H9 (cell line): ENCODE measurements around the gene STK32B. TPM values are rescaled to one million over a fixed set of nuclear protein-coding genes. Genes with fewer than 3 reads are reported as not detected.

Source experiments
- DNase-seq: peaks from one replicate; pipeline ENCODE4 v3.0.0-alpha.2; 2017
- H2AFZ ChIP-seq: one replicate; pipeline ENCODE4 v1.6.1; 2013; ENCODE audit warnings: mild to moderate bottlenecking, low read length, control low read depth, moderate library complexity
- H2AK5ac ChIP-seq: 2 replicates; pipeline ENCODE4 v1.6.1; 2013; ENCODE audit warnings: low read length, control low read depth, mixed read lengths; ENCODE audit not compliant: insufficient read length
- H2BK120ac ChIP-seq: one replicate; pipeline ENCODE4 v1.6.1; 2013; ENCODE audit warnings: low read depth, mild to moderate bottlenecking, low read length, control low read depth, inconsistent platforms; ENCODE audit not compliant: poor library complexity, severe bottlenecking
- H2BK12ac ChIP-seq: 2 replicates; pipeline ENCODE4 v1.6.1; 2013; ENCODE audit warnings: low read length, control low read depth, mixed read lengths, low read depth; ENCODE audit not compliant: insufficient read length
- H2BK15ac ChIP-seq: 2 replicates; pipeline ENCODE4 v1.6.1; 2013; ENCODE audit warnings: low read depth, low read length, control low read depth
- H2BK20ac ChIP-seq: one replicate; pipeline ENCODE4 v1.6.1; 2013; ENCODE audit warnings: low read depth, mild to moderate bottlenecking, low read length, control low read depth, inconsistent platforms; ENCODE audit not compliant: poor library complexity, severe bottlenecking
- H2BK5ac ChIP-seq: 2 replicates; pipeline ENCODE4 v1.6.1; 2013; ENCODE audit warnings: low read length, control low read depth, mixed read lengths; ENCODE audit not compliant: insufficient read length
- H3K14ac ChIP-seq: 2 replicates; pipeline ENCODE4 v1.6.1; 2013; ENCODE audit warnings: low read length, control low read depth; ENCODE audit not compliant: insufficient read depth
- H3K18ac ChIP-seq: 2 replicates; pipeline ENCODE4 v1.6.1; 2013; ENCODE audit warnings: low read depth, mild to moderate bottlenecking, mixed read lengths, low read length, control low read depth; ENCODE audit not compliant: insufficient read length
- H3K23ac ChIP-seq: 2 replicates; pipeline ENCODE4 v1.6.1; 2013; ENCODE audit warnings: low read length, control low read depth, mixed read lengths, low read depth; ENCODE audit not compliant: insufficient read length
- H3K23me2 ChIP-seq: 2 replicates; pipeline ENCODE4 v1.6.1; 2013; ENCODE audit warnings: low read depth, mild to moderate bottlenecking, mixed read lengths, low read length, control low read depth; ENCODE audit not compliant: insufficient read length, poor library complexity, severe bottlenecking
- H3K27ac ChIP-seq: 2 replicates; pipeline ENCODE4 v1.5.1; 2013; ENCODE audit warnings: low read length, control low read depth, mixed read lengths, low read depth; ENCODE audit not compliant: insufficient read length
- H3K27me3 ChIP-seq: 2 replicates; pipeline ENCODE4 v1.6.1; 2013; ENCODE audit warnings: low read length, control low read depth, inconsistent platforms; ENCODE audit not compliant: insufficient read depth
- H3K4ac ChIP-seq: 2 replicates; pipeline ENCODE4 v1.6.1; 2013; ENCODE audit warnings: low read depth, mild to moderate bottlenecking, control low read depth, inconsistent platforms, low read length, moderate library complexity
- H3K4me1 ChIP-seq: 2 replicates; pipeline ENCODE4 v1.6.1; 2013; ENCODE audit warnings: low read length, control low read depth, inconsistent platforms; ENCODE audit not compliant: insufficient read depth
- H3K4me2 ChIP-seq: 2 replicates; pipeline ENCODE4 v1.6.1; 2013; ENCODE audit warnings: low read length, control low read depth, mixed read lengths; ENCODE audit not compliant: insufficient read length, insufficient read depth
- H3K56ac ChIP-seq: 2 replicates; pipeline ENCODE4 v1.6.1; 2013; ENCODE audit warnings: low read depth, mild to moderate bottlenecking, mixed read lengths, low read length, control low read depth; ENCODE audit not compliant: insufficient read length
- H3K79me1 ChIP-seq: 2 replicates; pipeline ENCODE4 v1.6.1; 2013; ENCODE audit warnings: low read depth, mild to moderate bottlenecking, moderate library complexity, low read length, control low read depth, inconsistent platforms; ENCODE audit not compliant: insufficient read depth, poor library complexity, severe bottlenecking
- H3K79me2 ChIP-seq: 2 replicates; pipeline ENCODE4 v1.6.1; 2013; ENCODE audit warnings: low read length, control low read depth, inconsistent platforms; ENCODE audit not compliant: insufficient read depth
- H3K9ac ChIP-seq: 2 replicates; pipeline ENCODE4 v1.6.1; 2013; ENCODE audit warnings: low read length, control low read depth, mixed read lengths; ENCODE audit not compliant: insufficient read length; ENCODE audit errors: extremely low read depth
- H3K9me3 ChIP-seq: one replicate; pipeline ENCODE4 v1.6.1; 2013; ENCODE audit warnings: low read depth, low read length, inconsistent platforms; ENCODE audit not compliant: control insufficient read depth
- H3T11ph ChIP-seq: one replicate; pipeline ENCODE4 v1.6.1; 2013; ENCODE audit warnings: mild to moderate bottlenecking, low read length, control low read depth, inconsistent platforms
- H4K20me1 ChIP-seq: one replicate; pipeline ENCODE4 v1.6.1; 2013; ENCODE audit not compliant: control insufficient read depth, insufficient read length, insufficient read depth
- H4K5ac ChIP-seq: 2 replicates; pipeline ENCODE4 v1.6.1; 2013; ENCODE audit warnings: low read depth, mild to moderate bottlenecking, mixed read lengths, low read length, control low read depth; ENCODE audit not compliant: insufficient read length
- H4K8ac ChIP-seq: replicated peaks from 2 replicates; pipeline ENCODE4 v1.6.1; 2013; ENCODE audit warnings: low read length, control low read depth, mixed read lengths, low read depth; ENCODE audit not compliant: insufficient read length
- H4K91ac ChIP-seq: 2 replicates; pipeline ENCODE4 v1.6.1; 2013; ENCODE audit warnings: low read depth, mild to moderate bottlenecking, moderate library complexity, mixed read lengths, low read length, control low read depth; ENCODE audit not compliant: insufficient read length
- H3K27ac Mint-ChIP-seq, 3 experiments: 2 replicates in 2 of 3; 3 replicates in 1 of 3; pipeline ENCODE4 v1.8.0; 2020 to 2021; ENCODE audit warnings: mixed read lengths in 3 of 3, mild to moderate bottlenecking in 1 of 3, moderate library complexity in 1 of 3
- H3K27me3 Mint-ChIP-seq: 2 replicates; pipeline ENCODE4 v1.8.0; 2021; ENCODE audit warnings: low read depth, mild to moderate bottlenecking, moderate library complexity, mixed read lengths
- H3K36me3 Mint-ChIP-seq, 3 experiments: 2 replicates in 2 of 3; 3 replicates in 1 of 3; pipeline ENCODE4 v1.8.0; 2020 to 2021; ENCODE audit warnings: low read depth in 3 of 3, mixed read lengths in 3 of 3; ENCODE audit not compliant: insufficient read depth in 1 of 3
- H3K4me1 Mint-ChIP-seq, 2 experiments: 2 replicates each; pipeline ENCODE4 v1.8.0; 2020; ENCODE audit warnings: mixed read lengths in 2 of 2
- H3K4me3 Mint-ChIP-seq, 2 experiments: 2 replicates in 1 of 2; 3 replicates in 1 of 2; pipeline ENCODE4 v1.8.0; 2020 to 2021; ENCODE audit warnings: mild to moderate bottlenecking in 2 of 2, mixed read lengths in 2 of 2, moderate library complexity in 1 of 2
- H3K9me3 Mint-ChIP-seq, 2 experiments: 2 replicates in 1 of 2; 3 replicates in 1 of 2; pipeline ENCODE4 v1.8.0; 2020; ENCODE audit warnings: mild to moderate bottlenecking in 2 of 2, mixed read lengths in 2 of 2, moderate library complexity in 1 of 2
- CTCF ChIP-seq: fragments of 200-600 bp; sonication (generic); conservative IDR thresholded peaks from 3 replicates; pipeline ENCODE4 v1.8.0; 2021; ENCODE audit warnings: antibody characterized with exemption, mild to moderate bottlenecking
- WGBS: extraction: QIAGEN DNeasy Blood & Tissue Kit; methylation state at CpG from one replicate; pipeline ENCODE4 v1.1.7; 2013; ENCODE audit warnings: missing lambda C conversion rate, low lambda C conversion rate, mixed read lengths; ENCODE audit not compliant: insufficient read length; ENCODE audit errors: extremely low coverage; 5-methylcytosine and 5-hydroxymethylcytosine counted together
- total RNA-seq: library from RNA; stranded (reverse); gene quantifications from 2 replicates; pipeline ENCODE4 v1.2.1, GENCODE V29; 2021

The STK32B gene
- total RNA-seq, 1 experiment from 2014 or later, result 1.0 TPM

GRCh38 chr4:5133933-5134594 lies 82.8 kb downstream of the STK32B start:
- no peak for DNase-seq
- Histone ChIP-seq H3T11ph (no peak overlapping the region), H2BK20ac (no peak overlapping the region), H3K23me2 (no peaks in the 10 kb centered on the region), H2BK120ac (no peak overlapping the region), H2AK5ac (no peak overlapping the region), H3K79me2 (no peaks in the 10 kb centered on the region), H4K8ac (no peak overlapping the region), H2BK15ac (no peak overlapping the region), H4K91ac (no peak overlapping the region), H3K79me1 (no peaks in the 10 kb centered on the region), H3K27ac (no peak overlapping the region), H3K27me3 (no peaks in the 10 kb centered on the region), H4K20me1 (no peaks in the 10 kb centered on the region), H3K23ac (no peak overlapping the region), H2AFZ (no peak overlapping the region), H3K18ac (no peak overlapping the region), H4K5ac (no peak overlapping the region), H3K4ac (no peak overlapping the region), H3K9me3 (no peaks in the 10 kb centered on the region), H2BK5ac (no peak overlapping the region), H3K56ac (no peak overlapping the region), H3K9ac (no peak overlapping the region), H3K4me1 (peaks cover 16% of the 10 kb centered on the region), H3K4me2 (no peak overlapping the region), H2BK12ac (no peak overlapping the region), H3K14ac (no peak overlapping the region)
- Mint-ChIP-seq H3K9me3 (peaks cover 4 to 5% of the 10 kb centered on the region in 2 experiments; a peak in 2 of 5 replicates), H3K4me1 (peaks cover 34 to 35% of the 10 kb centered on the region in 2 experiments), H3K27ac (peak overlapping the region in 2 of 3 experiments; percentile 62 to 65; a peak in 4 of 7 replicates), H3K27me3 (peaks cover 24% of the 10 kb centered on the region), H3K4me3 (peak overlapping the region in 1 of 2 experiments; percentile 40; a peak in 1 of 5 replicates), H3K36me3 (peaks cover 0 to 9% (median 2%) of the 10 kb centered on the region in 3 experiments; a peak in 5 of 7 replicates)
- no CpG with 5 or more reads among the region's 4 CpGs for WGBS
- no peak for TF ChIP-seq CTCF
